Hepatocyte (in vitro differentiated cells): ENCODE results near the gene ACOXL. TPM values are rescaled to one million over a fixed set of nuclear protein-coding genes. Genes with fewer than 3 reads are reported as not detected.

Source experiments
- DNase-seq: peaks from one replicate; pipeline ENCODE4 v3.0.0-alpha.2; 2016; ENCODE audit warnings: low spot score
- H2AFZ ChIP-seq: fragments of 200-600 bp; sonication (generic); 2 replicates; pipeline ENCODE4 v1.6.0; 2016; ENCODE audit warnings: antibody characterized with exemption, mild to moderate bottlenecking
- H3K27ac ChIP-seq: fragments of 200-600 bp; sonication (generic); 2 replicates; pipeline ENCODE4 v1.5.1; 2016; ENCODE audit warnings: mild to moderate bottlenecking
- H3K27me3 ChIP-seq: fragments of 200-600 bp; sonication (generic); 2 replicates; pipeline ENCODE4 v1.6.1; 2016
- H3K36me3 ChIP-seq: fragments of 200-600 bp; sonication (generic); replicated peaks from 2 replicates; pipeline ENCODE4 v1.5.1; 2016; ENCODE audit warnings: low read depth; ENCODE audit not compliant: insufficient read depth
- H3K4me1 ChIP-seq: fragments of 200-600 bp; sonication (generic); 2 replicates; pipeline ENCODE4 v1.5.1; 2016; ENCODE audit warnings: mild to moderate bottlenecking, moderate library complexity; ENCODE audit not compliant: insufficient read depth
- H3K4me2 ChIP-seq: fragments of 200-600 bp; sonication (generic); 2 replicates; pipeline ENCODE4 v1.6.0; 2016
- H3K4me3 ChIP-seq: fragments of 200-600 bp; sonication (generic); 2 replicates; pipeline ENCODE4 v1.5.1; 2016; ENCODE audit warnings: mild to moderate bottlenecking
- H3K79me2 ChIP-seq: fragments of 200-600 bp; sonication (generic); 2 replicates; pipeline ENCODE4 v1.6.0; 2017; ENCODE audit warnings: mild to moderate bottlenecking
- H3K9me2 ChIP-seq: fragments of 200-600 bp; sonication (generic); replicated peaks from 2 replicates; pipeline ENCODE4 v1.6.0; 2017; ENCODE audit warnings: mild to moderate bottlenecking; ENCODE audit not compliant: insufficient read depth
- H3K9me3 ChIP-seq: fragments of 200-600 bp; sonication (generic); 2 replicates; pipeline ENCODE4 v1.5.1; 2016; ENCODE audit warnings: low read depth, mild to moderate bottlenecking
- H4K20me1 ChIP-seq: fragments of 200-600 bp; sonication (generic); 2 replicates; pipeline ENCODE4 v1.6.0; 2016; ENCODE audit warnings: mild to moderate bottlenecking; ENCODE audit not compliant: insufficient read depth, poor library complexity, severe bottlenecking
- EZH2 ChIP-seq: fragments of 200-600 bp; sonication (generic); IDR thresholded peaks from 2 replicates; pipeline ENCODE4 v1.6.1; 2016; ENCODE audit warnings: antibody characterized with exemption, mild to moderate bottlenecking, borderline replicate concordance
- EZH2phosphoT487 ChIP-seq: fragments of 200-600 bp; sonication (generic); IDR thresholded peaks from one replicate; pipeline ENCODE4 v1.6.1; 2018; ENCODE audit warnings: antibody characterized with exemption, mild to moderate bottlenecking, low read depth, moderate library complexity; ENCODE audit not compliant: unreplicated experiment, severe bottlenecking
- WGBS: methylation state at CpG from one replicate; pipeline ENCODE4 v1.1.6; 2016; ENCODE audit warnings: low lambda C conversion rate; ENCODE audit errors: missing lambda C conversion rate; 5-methylcytosine and 5-hydroxymethylcytosine counted together
- polyA plus RNA-seq: library from polyadenylated mRNA; unstranded; fragments of >200 nt; fragmentation: Nextera tagmentation; extraction: Ambion mirVana; gene quantifications from 2 replicates; pipeline ENCODE4 v1.2.1, GENCODE V29; 2016
- total RNA-seq: library from RNA; depleted of rRNA; stranded (reverse); fragments of >200 nt; gene quantifications from 2 replicates; pipeline ENCODE4 v1.2.3, GENCODE V29; 2014
- TF ChIP-seq, protein P1 (sequence below): fragments of 200-600 bp; sonication (generic); IDR thresholded peaks from 2 replicates; pipeline ENCODE4 v1.5.1; 2016; ENCODE audit warnings: antibody characterized with exemption, mild to moderate bottlenecking; ENCODE audit not compliant: poor library complexity

ACOXL gene
- total and polyA plus RNA-seq, 2 experiments from 2014 or later = 0.23 to 1.1 TPM

GRCh38 chr2:111050701-111051376 lies 318.5 kb downstream of the ACOXL start:
- H3K27me3 ChIP-seq = no peaks in the 10 kb centered on the region
- H2AFZ ChIP-seq = no peak overlapping the region
- peaks cover 17% of the 10 kb centered on the region for H3K4me1 ChIP-seq
- peak overlapping the region; percentile 50 for H3K27ac ChIP-seq
- DNase-seq = no peak
- 84% methylated on average over 9 of the region's 9 CpGs for WGBS
- H3K4me2 ChIP-seq = no peak overlapping the region
- H3K79me2 ChIP-seq = no peaks in the 10 kb centered on the region
- H3K9me2 ChIP-seq = no peaks in the 10 kb centered on the region
- no peaks in the 10 kb centered on the region for H4K20me1 ChIP-seq
- H3K4me3 ChIP-seq = no peak overlapping the region
- TF ChIP-seq, protein P1, sequence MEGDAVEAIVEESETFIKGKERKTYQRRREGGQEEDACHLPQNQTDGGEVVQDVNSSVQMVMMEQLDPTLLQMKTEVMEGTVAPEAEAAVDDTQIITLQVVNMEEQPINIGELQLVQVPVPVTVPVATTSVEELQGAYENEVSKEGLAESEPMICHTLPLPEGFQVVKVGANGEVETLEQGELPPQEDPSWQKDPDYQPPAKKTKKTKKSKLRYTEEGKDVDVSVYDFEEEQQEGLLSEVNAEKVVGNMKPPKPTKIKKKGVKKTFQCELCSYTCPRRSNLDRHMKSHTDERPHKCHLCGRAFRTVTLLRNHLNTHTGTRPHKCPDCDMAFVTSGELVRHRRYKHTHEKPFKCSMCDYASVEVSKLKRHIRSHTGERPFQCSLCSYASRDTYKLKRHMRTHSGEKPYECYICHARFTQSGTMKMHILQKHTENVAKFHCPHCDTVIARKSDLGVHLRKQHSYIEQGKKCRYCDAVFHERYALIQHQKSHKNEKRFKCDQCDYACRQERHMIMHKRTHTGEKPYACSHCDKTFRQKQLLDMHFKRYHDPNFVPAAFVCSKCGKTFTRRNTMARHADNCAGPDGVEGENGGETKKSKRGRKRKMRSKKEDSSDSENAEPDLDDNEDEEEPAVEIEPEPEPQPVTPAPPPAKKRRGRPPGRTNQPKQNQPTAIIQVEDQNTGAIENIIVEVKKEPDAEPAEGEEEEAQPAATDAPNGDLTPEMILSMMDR = no peak
- TF ChIP-seq EZH2phosphoT487 = no peak
- no peaks in the 10 kb centered on the region for H3K36me3 ChIP-seq
- no peaks in the 10 kb centered on the region for H3K9me3 ChIP-seq

DNA sequence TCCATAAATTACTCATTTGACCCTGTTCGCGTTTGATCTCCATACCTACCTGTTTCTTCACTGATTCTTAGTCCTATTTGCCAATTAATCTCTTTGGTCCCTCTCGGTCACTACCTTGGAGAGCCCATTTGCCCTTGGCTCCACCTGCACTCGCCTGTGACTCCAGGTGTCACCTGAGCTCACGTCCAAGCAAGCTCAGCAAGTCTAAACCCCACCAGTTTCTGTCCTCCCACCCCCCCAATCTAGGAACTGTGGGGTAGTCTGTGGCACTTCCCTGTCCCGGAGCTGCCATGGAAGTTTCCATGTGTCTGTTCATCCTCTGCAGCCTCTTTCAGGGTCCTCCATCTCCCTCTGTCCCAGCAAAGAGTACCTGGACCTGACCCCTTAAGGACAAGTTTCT lies 320.2 kb downstream of the ACOXL start:
- Histone ChIP-seq H3K4me1 (peaks cover 17% of the 10 kb centered on the region), H3K27me3 (no peaks in the 10 kb centered on the region), H4K20me1 (no peaks in the 10 kb centered on the region), H3K4me3 (no peak overlapping the region), H3K27ac (no peak overlapping the region), H3K4me2 (no peak overlapping the region), H3K36me3 (no peaks in the 10 kb centered on the region), H2AFZ (no peak overlapping the region), H3K9me3 (no peaks in the 10 kb centered on the region), H3K79me2 (no peaks in the 10 kb centered on the region), H3K9me2 (no peaks in the 10 kb centered on the region)
- WGBS = 92% methylated on average over 6 of the region's 6 CpGs
- no peak for DNase-seq
- TF ChIP-seq, protein P1 = no peak
- TF ChIP-seq EZH2 (no peak), EZH2phosphoT487 (no peak)

- DNase-seq = peak; percentile 1
- no peaks in the 10 kb centered on the region for H3K27me3 ChIP-seq
- 91% methylated on average over 1 of the region's 1 CpG for WGBS
These were observed 320.9 kb downstream of the ACOXL start for GRCh38 chr2:111053266-111053665.

More at GRCh38 chr2:111053266-111053665, 320.9 kb downstream of the ACOXL start:
- Histone ChIP-seq H4K20me1 (no peaks in the 10 kb centered on the region), H3K4me2 (no peak overlapping the region), H3K4me3 (no peak overlapping the region), H3K9me2 (no peaks in the 10 kb centered on the region), H3K27ac (no peak overlapping the region), H3K9me3 (no peaks in the 10 kb centered on the region), H2AFZ (no peak overlapping the region), H3K79me2 (no peaks in the 10 kb centered on the region), H3K36me3 (no peaks in the 10 kb centered on the region), H3K4me1 (peaks cover 17% of the 10 kb centered on the region)
- TF ChIP-seq, protein P1 = no peak
- TF ChIP-seq EZH2 = no peak
- TF ChIP-seq EZH2phosphoT487 = no peak
